K562 (cell line): ENCODE results near the gene CARMIL3. TPM values are rescaled to one million over a fixed set of nuclear protein-coding genes. Genes with fewer than 3 reads are reported as not detected.
A peak's percentile ranks its signal among the peaks of the same experiment; 100 is the strongest.

Experiments used
- DIDO1 ChIP-seq: fragments of 450-650 bp; IDR thresholded peaks from 2 replicates; pipeline ENCODE4 v1.6.1; 2016; ENCODE audit warnings: low read depth, missing biosample characterization, missing genetic modification characterization
- EGR1 ChIP-seq: fragments of 450-650 bp; conservative IDR thresholded peaks from 2 replicates; pipeline ENCODE4 v1.6.1; 2017; ENCODE audit warnings: mild to moderate bottlenecking
- ETS1 ChIP-seq: conservative IDR thresholded peaks from 2 replicates; pipeline ENCODE4 v1.6.1; 2011; ENCODE audit warnings: low read depth, mild to moderate bottlenecking, low read length; ENCODE audit not compliant: control insufficient read depth
- ETV5 ChIP-seq: sonication (generic); formaldehyde crosslinking; IDR thresholded peaks from 2 replicates; pipeline ENCODE4 v1.4.0; 2020; ENCODE audit warnings: low read depth, mild to moderate bottlenecking, missing genetic modification reagents
- GTF2F1 ChIP-seq: IDR thresholded peaks from 2 replicates; pipeline ENCODE4 v1.6.1; 2011; ENCODE audit warnings: low read depth, low read length, improper control_type of control experiment
- HNRNPK ChIP-seq: fragments of 200-400 bp; formaldehyde crosslinking; IDR thresholded peaks from one replicate; pipeline ENCODE4 v1.6.1; 2018; ENCODE audit warnings: mild to moderate bottlenecking, low read depth, low read length; ENCODE audit not compliant: poor library complexity, severe bottlenecking
- JUN ChIP-seq, 2 experiments: sonication (generic) in 1 of 2; formaldehyde crosslinking in 1 of 2; IDR thresholded peaks; 2 replicates each; pipeline versions ENCODE4 v1.6.1 to v1.8.0; 2012 to 2022; ENCODE audit warnings: borderline replicate concordance in 2 of 2, mild to moderate bottlenecking in 2 of 2, improper control_type of control experiment in 1 of 2, low read depth in 1 of 2, low read length in 1 of 2, missing genetic modification reagents in 1 of 2
- MLLT1 ChIP-seq, 2 experiments: fragments of 450-650 bp; IDR thresholded peaks; 2 replicates each; pipeline ENCODE4 v1.6.1; 2016
- MXD1 ChIP-seq: fragments of 250-450 bp; sonication (Bioruptor Pico); IDR thresholded peaks from 2 replicates; pipeline ENCODE4 v1.8.0; 2021; ENCODE audit warnings: borderline replicate concordance, mild to moderate bottlenecking, moderate library complexity; ENCODE audit not compliant: poor library complexity, severe bottlenecking
- PBX2 ChIP-seq, 2 experiments: IDR thresholded peaks in 1 of 2; conservative IDR thresholded peaks in 1 of 2; 2 replicates each; pipeline ENCODE4 v1.6.1; 2016; ENCODE audit warnings: low read depth in 2 of 2, mild to moderate bottlenecking in 1 of 2, missing compliant biosample characterization in 1 of 2, missing genetic modification characterization in 1 of 2, moderate library complexity in 1 of 2
- POLR2G ChIP-seq: fragments of 200-400 bp; formaldehyde crosslinking; IDR thresholded peaks from 2 replicates; pipeline ENCODE4 v1.6.1; 2017; ENCODE audit warnings: low read depth, mild to moderate bottlenecking, antibody characterized with exemption, low read length, moderate library complexity
- SP1 ChIP-seq: sonication (generic); formaldehyde crosslinking; IDR thresholded peaks from 2 replicates; pipeline ENCODE4 v1.8.1; 2022; ENCODE audit warnings: mild to moderate bottlenecking, missing genetic modification reagents
- TAF1 ChIP-seq: IDR thresholded peaks from 2 replicates; pipeline ENCODE4 v1.6.1; 2011; ENCODE audit warnings: mild to moderate bottlenecking, low read length, moderate library complexity; ENCODE audit not compliant: insufficient read depth, control insufficient read depth, severe bottlenecking; ENCODE audit errors: extremely low read depth
- TRIM24 ChIP-seq, 2 experiments: fragments of 450-650 bp; IDR thresholded peaks; 2 replicates each; pipeline ENCODE4 v1.6.1; 2016
- ZBTB33 ChIP-seq: sonication (generic); formaldehyde crosslinking; IDR thresholded peaks from 2 replicates; pipeline ENCODE4 v1.8.1; 2023; ENCODE audit warnings: mild to moderate bottlenecking, missing genetic modification reagents
- ZNF174 ChIP-seq: fragments of 250-450 bp; sonication (Bioruptor Pico); IDR thresholded peaks from 2 replicates; pipeline ENCODE4 v1.4.0; 2020; ENCODE audit warnings: mild to moderate bottlenecking
- polyA plus RNA-seq, 8 experiments: library from polyadenylated mRNA; depleted of rRNA in 4 of 8; stranded (reverse) in 5 of 8; unstranded in 3 of 8; fragments of >200 nt; fragmentation: Nextera tagmentation in 2 of 8; fragmentation: Illumina TruSeq in 1 of 8; extraction: Ambion mirVana in 2 of 8; extraction: Trizol in 1 of 8; gene quantifications; 2 replicates each; pipeline versions ENCODE4 v1.2.1 to v1.2.3, GENCODE V29; 2011 to 2014; ENCODE audit warnings: inconsistent platforms in 1 of 8, missing spikeins in 1 of 8
- total RNA-seq, 7 experiments: library from RNA; depleted of rRNA in 6 of 7; stranded (reverse); fragments of >200 nt in 6 of 7; fragmentation: Illumina TruSeq in 2 of 7; extraction: Trizol in 2 of 7; gene quantifications; 2 replicates each; pipeline versions ENCODE4 v1.2.1 to v1.2.3, GENCODE V29; 2011 to 2021; ENCODE audit warnings: low replicate concordance in 1 of 7

Gene CARMIL3
- total and polyA plus RNA-seq, 9 of the 15 experiments (the other 6 are each of a cell fraction or from before 2014, with no cell fraction given) = 0.01 to 0.11 (median 0.05) TPM; not detected in 5

- no peak for TF ChIP-seq ETS1
- peak; percentile 60 for TF ChIP-seq TAF1
- TF ChIP-seq DIDO1 (tag) = no peak
- 0 out of 2 replicates have a peak, but pooled peaks have one; percentile 28 for TF ChIP-seq JUN (IDR thresholded peaks at IDR 0.05; ENCODE audit: borderline replicate concordance, low read depth, low read length)
- no peak for TF ChIP-seq JUN (CRISPR knock-in tag; IDR thresholded peaks at IDR 0.05; ENCODE audit: borderline replicate concordance)
- TF ChIP-seq EGR1 = peak; percentile 98
- TF ChIP-seq MXD1 = peak; percentile 80
- no peak for TF ChIP-seq GTF2F1
- no peak for TF ChIP-seq HNRNPK
- TF ChIP-seq PBX2 (CRISPR knock-in tag; IDR thresholded peaks at IDR 0.05; ENCODE audit: low read depth) = peak; percentile 91
- TF ChIP-seq PBX2 (tag; conservative IDR thresholded peaks at IDR 0.05; ENCODE audit: low read depth) = peak; percentile 96
- TF ChIP-seq MLLT1 (IDR thresholded peaks at IDR 0.05) = peak in 1 of 2 experiments; percentile 84; a peak in 1 of 4 replicates
- peak; percentile 84 for TF ChIP-seq POLR2G
- TF ChIP-seq ZNF174 (CRISPR knock-in tag) = no peak
- peak; percentile 99 for TF ChIP-seq SP1
- no peak for TF ChIP-seq ETV5 (CRISPR knock-in tag)
- no peak for TF ChIP-seq TRIM24 (IDR thresholded peaks at IDR 0.05)
- no peak for TF ChIP-seq ZBTB33
Observed at GRCh38 chr14:24114532-24115421, 63.0 kb downstream of the CARMIL3 start, which contains the start of the genes DCAF11 and NRL (continued).
